Psoas muscle (tissue), 8 donors: ENCODE measurements around the gene NOS1AP. TPM values are rescaled to one million over a fixed set of nuclear protein-coding genes. Genes with fewer than 3 reads are reported as not detected.

ENCODE experiments used
- ATAC-seq, 4 donors: fragments of 200-7000 bp; cut with Tn5 transposase; one replicate each; pipeline ENCODE4 v1.9.1; 2020; ENCODE audit warnings: moderate library complexity in 3 of 4, mild to moderate bottlenecking in 2 of 4
- DNase-seq, 2 donors: peaks; one replicate each; pipeline ENCODE4 v3.0.0-alpha.2; 2020
- H3K27ac ChIP-seq: fragments of 200-600 bp; one replicate; pipeline ENCODE4 v1.8.0; 2022
- H3K27me3 ChIP-seq, 3 donors: fragments of 200-600 bp in 1 of 3; one replicate each; pipeline versions ENCODE4 v1.6.1 to v1.8.0; 2013 to 2022; ENCODE audit warnings: low read length in 2 of 3, mild to moderate bottlenecking in 2 of 3, moderate library complexity in 1 of 3; ENCODE audit not compliant: insufficient read depth in 3 of 3
- H3K36me3 ChIP-seq, 2 donors: fragments of 200-600 bp in 1 of 2; one replicate each; pipeline versions ENCODE4 v1.6.1 to v1.8.0; 2013 to 2022; ENCODE audit warnings: low read depth in 1 of 2, mild to moderate bottlenecking in 1 of 2, moderate library complexity in 1 of 2; ENCODE audit not compliant: insufficient read depth in 1 of 2
- H3K4me1 ChIP-seq: fragments of 200-600 bp; one replicate; pipeline ENCODE4 v1.8.0; 2022
- H3K4me3 ChIP-seq: fragments of 200-600 bp; one replicate; pipeline ENCODE4 v1.8.0; 2022; ENCODE audit warnings: mild to moderate bottlenecking
- H3K9me3 ChIP-seq: fragments of 200-600 bp; one replicate; pipeline ENCODE4 v1.8.0; 2022
- WGBS, 3 donors: extraction: QIAGEN DNeasy Blood & Tissue Kit; methylation state at CpG; one replicate each; pipeline versions ENCODE4 v1.1.6 to v1.1.7; 2013; 5-methylcytosine and 5-hydroxymethylcytosine counted together
- intact Hi-C, 2 donors: fragments of 100-400 bp; cut with DNase I; formaldehyde crosslinking; loops; one replicate each; pipeline versions ENCODE4 v1.11.0 to v1.14.2; 2022
- polyA plus RNA-seq, 3 donors: library from polyadenylated mRNA; stranded (reverse); fragments of 200-250 nt; gene quantifications; one replicate each; pipeline ENCODE4 v1.2.3, GENCODE V29; 2013
- total RNA-seq, 4 donors: library from RNA; stranded (reverse); fragmentation: NEBNext Ultra II Directional in 2 of 4; extraction: Animal tissue kit (Norgen Biotek cat#: 25700) in 2 of 4; gene quantifications; one replicate each; pipeline versions ENCODE4 v1.2.1 to v1.2.4, GENCODE V29; 2021 to 2023
- TF ChIP-seq, protein P1 (sequence below): fragments of 200-600 bp; IDR thresholded peaks from one replicate; pipeline ENCODE4 v1.8.0; 2022; ENCODE audit warnings: antibody characterized with exemption
- donor health status: healthy with polysubstance abuse.
- donor health status: DM: no; HTN: no; CAD: no; lungs with moderate emphysema.
- donor health status: Bipolar disorder and iron deficiency.
- donor health status: healthy.
- donor health status: DM: yes; HTN: yes; CAD: no.
- donor health status: DM: no; HTN: no; CAD: no.
- donor health status: DM: no; HTN: no; CAD: no.
- donor health status: DM: yes; HTN: yes; CAD: no.

The NOS1AP gene
- total and polyA plus RNA-seq, 7 donors = 0.10 to 0.76 (median 0.18) TPM

DNA sequence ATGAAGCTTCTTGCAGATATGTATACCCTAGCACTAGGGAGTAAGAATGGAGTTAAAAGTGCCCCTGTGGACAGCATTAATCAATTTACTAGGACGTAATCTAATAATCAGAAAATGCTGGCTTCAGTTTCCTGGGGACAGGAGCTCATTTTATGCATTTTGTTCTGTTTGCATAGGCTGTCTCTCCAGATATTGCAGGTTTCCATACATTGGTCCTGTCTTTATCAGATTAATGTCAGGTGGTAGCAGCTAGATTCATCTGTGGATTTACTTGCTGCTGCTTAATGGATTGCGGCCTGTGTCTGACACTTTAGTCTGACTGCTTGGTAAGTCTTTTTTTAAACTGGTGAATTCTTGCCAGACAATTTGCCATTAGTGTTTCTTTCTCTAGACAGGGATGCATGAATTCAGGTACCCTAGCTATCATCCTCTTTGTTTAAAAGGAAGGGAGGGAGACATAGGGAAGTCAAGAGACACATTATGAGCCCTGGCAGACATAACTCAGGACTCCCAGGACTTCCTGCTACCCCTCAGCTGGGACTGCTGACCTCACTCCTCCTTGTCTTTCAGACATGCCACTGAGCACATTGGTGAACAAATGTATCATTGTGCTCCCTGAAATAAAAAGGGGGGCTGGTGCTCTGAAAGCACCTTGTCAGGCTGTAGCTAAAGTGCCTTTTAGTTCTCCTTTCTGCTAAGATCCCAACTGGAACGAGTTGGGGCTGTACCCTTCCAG lies 47.7 kb downstream of the NOS1AP start:
- WGBS, 3 donors = 82% methylated on average over 3 of the region's 3 CpGs
- intact Hi-C loops = loop anchor here in 1 of 2 donors (5.0 kb wide), 1 partner anchor 35 kb away; no protein-coding TSS in a partner anchor
- no peaks in the 10 kb centered on the region for H3K4me1 ChIP-seq
- TF ChIP-seq, protein P1, sequence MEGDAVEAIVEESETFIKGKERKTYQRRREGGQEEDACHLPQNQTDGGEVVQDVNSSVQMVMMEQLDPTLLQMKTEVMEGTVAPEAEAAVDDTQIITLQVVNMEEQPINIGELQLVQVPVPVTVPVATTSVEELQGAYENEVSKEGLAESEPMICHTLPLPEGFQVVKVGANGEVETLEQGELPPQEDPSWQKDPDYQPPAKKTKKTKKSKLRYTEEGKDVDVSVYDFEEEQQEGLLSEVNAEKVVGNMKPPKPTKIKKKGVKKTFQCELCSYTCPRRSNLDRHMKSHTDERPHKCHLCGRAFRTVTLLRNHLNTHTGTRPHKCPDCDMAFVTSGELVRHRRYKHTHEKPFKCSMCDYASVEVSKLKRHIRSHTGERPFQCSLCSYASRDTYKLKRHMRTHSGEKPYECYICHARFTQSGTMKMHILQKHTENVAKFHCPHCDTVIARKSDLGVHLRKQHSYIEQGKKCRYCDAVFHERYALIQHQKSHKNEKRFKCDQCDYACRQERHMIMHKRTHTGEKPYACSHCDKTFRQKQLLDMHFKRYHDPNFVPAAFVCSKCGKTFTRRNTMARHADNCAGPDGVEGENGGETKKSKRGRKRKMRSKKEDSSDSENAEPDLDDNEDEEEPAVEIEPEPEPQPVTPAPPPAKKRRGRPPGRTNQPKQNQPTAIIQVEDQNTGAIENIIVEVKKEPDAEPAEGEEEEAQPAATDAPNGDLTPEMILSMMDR = no peak
- DNase-seq (no peak), ATAC-seq (no peak)
- H3K36me3 ChIP-seq = no peaks in the 10 kb centered on the region
- H3K4me3 ChIP-seq = no peak overlapping the region
- H3K27me3 ChIP-seq = no peaks in the 10 kb centered on the region
- no peaks in the 10 kb centered on the region for H3K9me3 ChIP-seq
- H3K27ac ChIP-seq = no peak overlapping the region

DNA sequence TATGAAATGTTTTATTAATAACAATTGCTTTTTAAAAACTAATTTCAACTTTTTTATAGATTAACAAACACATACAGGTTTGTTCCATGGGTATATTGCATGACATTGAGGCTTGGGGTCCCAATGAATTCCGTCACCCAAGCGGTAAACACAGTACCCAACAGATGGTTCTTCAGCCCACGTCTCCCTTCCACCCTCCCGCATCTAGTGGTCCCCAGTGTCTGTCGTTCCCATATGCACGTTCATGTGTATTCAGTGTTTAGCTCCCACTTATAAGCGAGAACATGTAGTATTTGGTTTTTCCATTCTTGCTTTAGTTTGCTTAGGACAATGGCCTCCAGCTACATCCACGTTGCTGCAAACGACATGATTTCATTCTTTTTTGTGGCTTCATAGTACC lies 48.6 kb downstream of the NOS1AP start:
- no peak for DNase-seq
- WGBS, 3 donors = 87 to 90% (median 87%) methylated on average over 9 of the region's 9 CpGs
- Histone ChIP-seq H3K27me3 (no peaks in the 10 kb centered on the region), H3K36me3 (no peaks in the 10 kb centered on the region), H3K4me3 (no peak overlapping the region), H3K4me1 (no peaks in the 10 kb centered on the region), H3K27ac (no peak overlapping the region), H3K9me3 (no peaks in the 10 kb centered on the region)
- ATAC-seq = no peak
- intact Hi-C loops = loop anchor here in 1 of 2 donors (5.0 kb wide), 1 partner anchor 34 kb away; no protein-coding TSS in a partner anchor
- TF ChIP-seq, protein P1 = no peak

DNA sequence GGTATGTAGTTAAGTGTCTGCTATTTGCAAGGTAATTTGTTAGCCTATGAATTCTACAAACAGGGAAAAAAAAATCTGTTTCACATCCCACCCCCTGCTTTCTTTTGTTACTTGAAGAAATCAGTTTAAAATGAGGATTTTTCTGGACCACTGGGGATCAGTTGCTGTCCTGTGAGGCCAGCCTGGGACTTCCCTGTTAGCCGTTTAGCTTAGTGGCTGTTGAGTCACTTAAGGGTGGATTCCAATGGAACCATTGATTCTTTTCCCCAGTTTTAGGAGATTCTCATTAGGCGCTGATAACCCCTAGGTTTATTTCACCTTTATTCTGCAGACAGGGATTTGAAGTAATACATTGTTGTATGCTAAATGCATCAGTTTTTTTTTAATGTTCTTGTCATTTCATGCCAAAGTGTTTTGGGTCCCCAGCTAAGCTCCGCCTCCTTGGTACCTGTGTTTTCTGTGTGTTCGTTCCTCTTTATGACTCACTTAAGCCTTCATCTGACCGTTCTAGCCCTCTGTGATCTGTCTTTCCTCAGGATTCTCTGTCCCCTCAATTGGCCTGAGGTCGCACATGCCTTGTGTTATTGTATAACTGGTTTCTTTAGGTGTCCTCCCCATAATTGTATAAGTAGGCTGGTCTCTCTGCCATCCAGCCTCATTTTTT lies 59.3 kb downstream of the NOS1AP start:
- intact Hi-C loops = no loop called here
- no peak for DNase-seq
- 68 to 73% (median 69%) methylated on average over 6 of the region's 6 CpGs for WGBS, 3 donors
- Histone ChIP-seq H3K4me3 (no peak overlapping the region), H3K27me3 (peaks cover 0 to 4% (median 0%) of the 10 kb centered on the region in 3 donors), H3K36me3 (no peaks in the 10 kb centered on the region), H3K4me1 (peaks cover 4% of the 10 kb centered on the region), H3K9me3 (no peaks in the 10 kb centered on the region), H3K27ac (no peak overlapping the region)
- no peak for ATAC-seq
- TF ChIP-seq, protein P1 = no peak

DNA sequence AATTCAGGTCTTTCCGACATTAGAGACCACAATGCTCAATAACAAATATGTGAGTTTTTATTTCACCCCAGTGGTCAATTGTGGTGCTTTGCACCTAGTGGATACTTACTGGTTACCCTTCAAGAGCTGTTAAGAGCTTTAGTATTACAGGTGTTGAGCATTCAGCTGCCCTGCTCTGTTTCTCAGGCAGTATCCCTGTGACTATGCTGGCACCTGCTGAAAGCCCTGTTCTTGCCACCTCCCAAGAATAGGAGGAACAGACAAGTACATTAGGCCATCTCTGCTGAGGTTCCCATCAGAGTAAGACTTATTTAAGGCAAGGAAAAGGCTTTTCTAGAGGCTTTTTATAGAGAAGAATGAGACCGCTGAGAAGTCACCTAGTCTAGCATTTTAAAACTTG lies 60.8 kb downstream of the NOS1AP start:
- DNase-seq (no peak), ATAC-seq (no peak)
- Histone ChIP-seq H3K4me1 (peaks cover 7% of the 10 kb centered on the region), H3K36me3 (no peaks in the 10 kb centered on the region), H3K27ac (no peak overlapping the region), H3K9me3 (no peaks in the 10 kb centered on the region), H3K4me3 (no peak overlapping the region), H3K27me3 (peaks cover 0 to 4% (median 0%) of the 10 kb centered on the region in 3 donors)
- 69 to 98% (median 96%) methylated on average over 2 of the region's 2 CpGs for WGBS, 3 donors
- TF ChIP-seq, protein P1 = no peak
- intact Hi-C loops = no loop called here
